Stimulated activated naive CD4-positive, alpha-beta T cell (primary cell): ENCODE data around the gene C3orf20.

Source experiments
- DNase-seq, 6 experiments: peaks; one replicate each; lab custom pipeline; 2025; lab: John Stamatoyannopoulos, UW

C3orf20 gene

DNA sequence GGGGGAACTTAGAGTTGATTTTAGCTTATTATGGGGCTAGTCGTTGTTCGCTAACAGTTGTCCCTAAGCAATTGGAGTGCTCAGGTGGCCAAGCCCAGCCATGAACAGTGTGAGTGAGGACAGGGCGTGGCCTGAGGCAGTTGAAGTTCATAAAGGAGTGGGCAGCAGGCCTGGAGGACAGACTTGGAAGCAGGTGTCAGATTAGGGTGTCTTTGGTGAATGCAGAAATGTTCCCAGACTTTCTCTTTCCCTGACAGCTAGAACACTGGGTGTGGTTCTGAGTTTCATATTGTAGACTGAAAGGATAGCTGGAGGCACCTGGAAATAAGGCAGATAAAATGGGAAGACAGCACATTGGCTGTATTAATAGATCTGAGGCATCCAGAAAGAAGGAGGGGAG is 84.0 kb downstream of the C3orf20 start:
- DNase-seq: no peak

DNA sequence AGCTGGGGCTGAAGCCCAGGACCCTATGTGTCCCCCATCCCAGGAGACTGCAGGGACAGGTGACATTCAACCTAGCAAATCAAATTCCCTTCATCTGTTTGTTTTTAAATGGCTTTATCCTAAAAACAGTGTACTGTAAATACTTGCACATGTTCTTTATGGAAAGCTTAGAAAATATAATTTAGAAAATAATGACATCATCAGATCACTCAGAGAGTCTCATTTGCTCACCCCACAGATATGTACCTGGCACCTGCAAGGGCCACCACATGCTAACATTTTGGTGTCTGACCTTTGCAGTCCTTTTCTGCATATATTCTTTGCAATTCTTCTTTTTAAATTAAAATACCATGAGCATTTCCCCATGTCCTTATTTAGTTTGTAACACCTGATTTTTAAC is 85.2 kb downstream of the C3orf20 start:
- no peak for DNase-seq

DNA sequence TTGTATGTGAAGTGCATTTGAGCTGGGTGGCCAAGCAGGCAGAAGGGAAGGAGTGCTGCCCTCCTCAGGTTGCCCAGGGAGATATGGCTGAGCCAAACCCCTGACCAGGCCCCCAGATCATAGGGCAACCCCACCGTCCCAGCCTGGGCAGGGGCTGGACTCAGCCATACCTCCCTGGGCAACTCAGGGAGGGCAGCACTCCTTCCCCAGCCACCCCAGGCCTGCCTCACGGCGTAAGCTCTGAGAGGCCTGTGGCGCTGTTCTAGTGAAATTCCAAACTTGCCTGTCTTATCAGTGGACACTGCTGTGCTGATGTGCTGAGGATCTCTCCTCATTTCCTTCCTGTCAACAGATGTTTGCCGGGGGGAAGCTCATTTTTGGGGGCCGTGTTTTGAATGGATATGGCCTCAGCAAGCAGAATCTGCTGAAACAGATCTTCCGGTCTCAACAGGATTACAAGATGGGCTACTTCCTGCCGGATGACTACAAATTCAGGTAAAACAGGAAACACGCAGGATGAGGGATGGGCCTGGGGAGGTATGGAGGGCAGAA is 86.3 kb downstream of the C3orf20 start:
- no peak for DNase-seq

DNA sequence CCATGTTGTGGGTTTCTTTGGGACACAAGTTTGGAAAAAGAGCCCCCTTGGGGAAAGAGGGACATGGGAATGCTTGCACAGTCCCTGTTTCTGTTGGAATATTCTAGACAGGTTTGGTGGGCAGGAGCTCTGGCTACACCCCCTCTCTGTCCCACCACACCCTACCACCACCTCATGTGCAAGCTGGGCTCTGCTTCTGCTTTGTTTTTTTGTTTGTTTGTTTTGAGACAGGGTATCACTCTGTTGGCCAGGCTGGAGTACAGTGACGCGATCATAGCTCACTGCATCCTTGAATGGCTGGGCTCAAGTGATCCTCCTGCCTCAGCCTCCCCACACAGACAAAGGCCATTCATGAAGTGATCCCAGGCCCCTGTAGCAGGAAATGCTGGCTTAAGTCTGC is 86.9 kb downstream of the C3orf20 start:
- no peak for DNase-seq

DNA sequence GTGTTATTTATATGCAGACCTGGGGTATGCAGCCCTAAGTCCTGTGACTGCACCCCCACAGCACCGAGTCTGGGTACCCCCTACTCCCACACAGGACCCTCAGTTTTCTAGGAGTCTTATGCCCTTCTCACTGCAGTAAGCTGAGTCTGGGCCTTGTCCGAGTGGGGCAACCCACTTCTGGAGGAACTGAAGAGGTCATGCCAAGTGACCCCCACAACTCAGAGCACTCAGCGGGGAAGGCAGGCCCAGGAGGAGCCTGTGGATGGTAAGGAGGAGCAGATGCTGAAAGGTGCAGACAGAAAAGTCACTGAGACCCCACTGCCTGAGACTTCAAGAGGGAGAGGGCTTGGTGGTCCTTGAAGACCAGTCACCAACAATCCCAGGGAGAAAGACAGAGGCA is 87.8 kb downstream of the C3orf20 start:
- DNase-seq: no peak

DNA sequence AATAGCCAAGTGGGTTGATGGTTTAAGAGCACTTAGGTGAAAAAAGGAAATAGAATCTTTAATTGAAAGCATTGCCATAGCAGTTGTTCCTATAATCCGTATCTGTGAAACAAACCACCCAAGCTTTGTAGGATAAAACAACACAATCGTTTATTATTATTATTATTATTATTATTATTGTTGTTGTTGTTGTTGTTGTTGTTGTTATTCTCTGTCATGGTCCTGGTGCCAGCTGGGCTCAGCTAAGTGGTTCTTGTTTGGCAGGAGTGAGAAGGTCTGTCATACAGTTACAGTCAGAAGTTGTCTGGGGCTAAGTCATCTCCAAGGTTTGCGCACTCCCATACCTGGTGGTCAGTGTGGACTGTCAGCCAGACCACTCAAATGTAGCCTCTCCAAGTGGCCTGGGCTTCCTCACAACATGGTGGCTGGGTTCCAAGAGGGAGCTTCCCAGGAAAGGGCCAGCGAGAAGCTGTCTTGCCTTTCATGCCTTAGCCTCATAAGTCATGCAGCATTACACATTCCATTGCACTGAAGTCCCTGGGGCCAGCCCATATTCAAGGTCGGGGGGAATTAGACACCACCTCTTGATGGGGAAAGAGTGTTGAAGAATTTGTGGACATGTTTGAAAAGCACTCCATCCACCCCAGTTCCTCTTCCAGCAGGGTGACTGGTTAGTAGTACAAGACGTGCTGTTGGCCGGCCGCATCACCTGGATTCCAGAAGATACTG is 89.6 kb downstream of the C3orf20 start:
- DNase-seq: no peak

DNA sequence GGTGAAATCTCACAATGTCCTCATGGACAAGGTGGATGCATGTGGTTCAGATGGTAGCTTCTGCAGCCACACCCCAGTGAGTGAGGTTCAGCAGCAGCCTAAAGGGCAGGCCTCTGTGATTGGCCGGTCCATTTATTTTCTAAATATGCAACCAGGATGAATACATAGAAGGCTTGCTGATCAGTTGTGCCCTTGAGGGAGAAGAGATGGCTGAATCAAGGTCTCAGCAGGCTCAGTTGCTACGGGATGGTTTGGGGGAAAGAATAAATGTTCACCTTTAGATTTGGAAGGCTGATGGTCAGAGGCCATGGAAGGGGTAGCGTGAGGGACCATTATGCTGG is 90.1 kb downstream of the C3orf20 start:
- no peak for DNase-seq

DNA sequence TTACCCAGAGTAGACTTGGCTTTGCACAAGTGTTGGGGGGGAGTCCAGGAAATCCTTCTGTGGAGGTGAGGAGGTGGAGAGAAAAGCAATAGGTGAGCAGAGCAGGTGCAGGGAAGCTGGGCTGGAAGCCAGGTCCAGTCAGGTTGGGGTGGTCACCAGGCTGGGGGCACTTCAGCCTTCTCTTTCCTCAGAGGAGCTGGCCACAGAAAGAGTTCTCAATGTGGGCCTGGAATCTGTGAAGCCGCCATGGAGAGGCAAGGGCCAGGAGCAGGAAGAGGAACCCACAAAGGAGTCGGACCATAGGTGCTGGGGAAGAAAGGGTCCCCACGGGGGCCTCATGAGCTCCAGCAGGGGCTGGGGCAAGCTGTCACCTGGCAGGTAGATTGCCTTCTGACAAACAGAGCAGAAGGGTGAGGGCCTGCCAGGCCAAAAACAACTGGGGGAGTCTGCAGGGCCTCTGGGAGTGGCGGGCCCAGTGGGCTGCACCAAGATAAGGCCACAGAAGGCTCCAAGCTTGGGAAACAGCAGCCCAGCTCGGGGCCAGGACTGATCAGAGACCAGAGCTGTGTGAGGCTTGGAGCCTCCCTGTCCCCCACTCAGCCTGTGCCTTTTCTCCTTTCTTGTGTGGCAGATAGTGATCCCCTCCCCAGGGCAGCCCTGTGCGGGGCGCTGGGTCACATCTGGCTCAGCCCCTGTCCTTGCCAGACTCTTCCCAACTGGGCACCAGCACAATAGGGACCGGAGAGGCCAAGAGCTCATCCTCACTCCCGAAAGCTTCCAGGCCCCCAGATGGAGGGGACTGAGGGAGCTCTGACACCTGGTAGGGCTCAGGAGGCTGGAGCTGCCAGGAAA is 90.9 kb downstream of the C3orf20 start:
- DNase-seq: no peak

DNA sequence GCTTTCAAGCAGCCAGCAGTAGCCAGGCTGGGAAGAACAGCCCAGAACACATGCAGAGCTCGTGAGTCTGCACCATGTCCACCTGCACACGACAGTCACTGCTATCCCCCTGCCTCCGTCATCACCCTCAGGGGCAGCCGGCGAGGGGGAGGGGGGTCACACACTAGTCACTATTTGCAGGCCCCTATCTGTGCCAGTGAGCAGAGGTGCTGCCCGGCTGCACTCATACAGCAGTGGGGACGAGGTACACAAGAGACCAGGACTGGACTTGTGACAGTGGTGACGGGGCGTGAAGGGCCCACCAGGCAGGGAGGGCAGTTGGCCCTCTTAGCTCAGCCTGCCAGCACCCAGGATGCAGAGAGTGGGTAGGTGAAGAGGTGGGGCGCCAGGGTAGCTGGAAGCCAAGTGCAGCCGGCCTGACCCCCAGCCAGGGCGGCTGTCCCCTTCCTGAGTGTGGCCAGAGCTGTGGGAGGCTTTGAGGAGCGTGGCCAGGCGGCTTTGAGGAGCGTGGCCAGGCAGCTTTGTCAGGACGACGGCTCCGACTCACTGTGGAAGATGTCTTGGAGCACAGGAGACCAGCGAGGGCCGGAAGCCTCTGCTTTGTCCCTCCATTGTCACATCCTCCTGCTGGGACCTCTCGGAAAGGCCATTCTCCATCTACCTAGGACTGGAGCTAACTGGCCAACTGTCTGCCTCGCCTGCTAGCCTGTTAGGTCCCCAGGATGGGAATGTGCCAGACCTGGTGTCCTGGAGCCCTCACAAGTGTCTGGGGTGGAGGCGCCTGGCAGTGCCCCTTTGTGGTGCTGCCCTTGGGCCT is 91.7 kb downstream of the C3orf20 start:
- DNase-seq: no peak

DNA sequence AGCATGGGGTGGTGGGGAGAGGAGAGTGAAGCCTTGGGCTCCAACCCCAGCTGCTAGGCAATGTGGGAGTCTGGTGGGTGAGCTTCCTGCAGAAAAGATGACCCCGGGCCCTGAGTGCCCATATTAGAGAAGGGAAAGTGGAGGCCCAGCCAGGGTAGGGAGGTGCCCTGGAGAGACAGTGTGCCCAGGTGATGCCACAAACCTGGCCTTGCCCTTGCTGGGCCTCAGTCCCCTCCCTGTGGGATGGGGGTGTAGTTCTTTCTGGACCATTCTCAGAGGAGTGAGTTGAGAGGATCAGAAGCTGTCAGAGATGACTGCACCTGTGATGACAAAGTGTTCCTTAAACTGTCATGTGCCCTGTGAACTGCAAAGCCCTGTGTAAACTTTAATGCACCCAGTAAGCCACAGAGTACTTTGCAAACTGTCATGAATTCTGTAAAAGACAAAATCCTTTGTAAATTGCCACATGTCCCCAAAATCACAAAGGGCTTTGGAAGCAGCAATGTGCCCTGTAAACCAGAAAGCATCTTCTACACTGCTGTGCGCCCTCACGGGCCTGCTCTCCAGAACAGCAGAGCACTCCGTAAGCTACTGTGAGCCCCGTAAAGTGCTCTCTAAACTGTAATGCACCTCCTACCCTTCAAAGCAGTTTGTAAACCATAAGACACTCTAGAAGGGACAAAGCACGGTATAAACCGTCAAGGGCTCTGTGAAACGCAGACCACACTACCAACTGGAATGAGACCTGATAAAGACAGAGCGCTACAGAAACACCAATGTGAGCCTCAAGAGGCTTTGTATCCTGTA is 92.5 kb downstream of the C3orf20 start:
- DNase-seq: no peak

DNA sequence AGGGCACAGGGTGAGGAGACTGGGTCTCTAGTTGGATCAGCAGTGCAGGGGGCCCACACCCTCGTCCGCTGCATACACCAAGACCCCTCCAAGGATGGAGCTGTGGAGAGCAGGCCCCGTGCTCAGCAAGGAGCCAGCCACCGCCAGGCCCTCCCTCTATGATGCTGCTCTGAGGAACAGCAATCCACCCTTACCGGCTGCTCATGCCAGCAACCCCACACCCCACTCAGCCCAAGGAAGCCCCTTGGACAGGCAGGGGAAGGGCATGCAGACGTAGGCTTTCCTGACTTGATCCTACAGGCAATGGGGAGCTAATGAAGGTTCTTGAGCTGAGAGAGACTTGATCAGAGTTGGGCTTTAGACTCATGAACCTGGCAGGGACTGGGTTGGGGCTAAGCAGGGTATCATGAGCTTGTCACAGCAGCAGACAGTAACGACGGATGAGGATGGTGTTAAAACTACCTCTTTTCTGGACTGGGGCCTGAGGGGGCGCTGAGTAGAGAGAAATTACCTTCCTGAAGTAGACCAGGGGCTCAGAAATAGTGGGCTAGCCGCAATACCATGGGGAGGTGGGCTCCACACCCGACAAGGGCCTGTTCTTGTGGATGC is 93.3 kb downstream of the C3orf20 start:
- DNase-seq: no peak

DNA sequence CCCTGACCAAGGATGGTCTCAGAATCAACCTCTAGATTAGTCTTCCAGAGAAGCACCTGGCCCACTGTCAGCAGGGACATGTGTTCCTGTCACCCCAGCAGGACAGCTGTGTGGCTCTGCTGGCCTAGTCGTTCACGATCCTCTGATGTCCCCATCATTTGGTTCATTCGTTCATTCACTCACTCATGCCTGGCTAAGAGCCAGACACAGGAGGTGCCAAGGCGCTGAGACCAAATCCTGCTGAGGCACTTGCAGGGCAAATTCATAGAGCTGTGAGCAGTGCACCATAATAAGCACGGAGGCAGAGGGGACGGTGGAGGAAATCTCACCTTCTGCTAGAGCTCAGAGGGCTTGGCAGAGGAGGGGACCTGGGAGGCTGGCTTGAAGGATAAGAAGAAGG is 93.9 kb downstream of the C3orf20 start:
- no peak for DNase-seq

DNA sequence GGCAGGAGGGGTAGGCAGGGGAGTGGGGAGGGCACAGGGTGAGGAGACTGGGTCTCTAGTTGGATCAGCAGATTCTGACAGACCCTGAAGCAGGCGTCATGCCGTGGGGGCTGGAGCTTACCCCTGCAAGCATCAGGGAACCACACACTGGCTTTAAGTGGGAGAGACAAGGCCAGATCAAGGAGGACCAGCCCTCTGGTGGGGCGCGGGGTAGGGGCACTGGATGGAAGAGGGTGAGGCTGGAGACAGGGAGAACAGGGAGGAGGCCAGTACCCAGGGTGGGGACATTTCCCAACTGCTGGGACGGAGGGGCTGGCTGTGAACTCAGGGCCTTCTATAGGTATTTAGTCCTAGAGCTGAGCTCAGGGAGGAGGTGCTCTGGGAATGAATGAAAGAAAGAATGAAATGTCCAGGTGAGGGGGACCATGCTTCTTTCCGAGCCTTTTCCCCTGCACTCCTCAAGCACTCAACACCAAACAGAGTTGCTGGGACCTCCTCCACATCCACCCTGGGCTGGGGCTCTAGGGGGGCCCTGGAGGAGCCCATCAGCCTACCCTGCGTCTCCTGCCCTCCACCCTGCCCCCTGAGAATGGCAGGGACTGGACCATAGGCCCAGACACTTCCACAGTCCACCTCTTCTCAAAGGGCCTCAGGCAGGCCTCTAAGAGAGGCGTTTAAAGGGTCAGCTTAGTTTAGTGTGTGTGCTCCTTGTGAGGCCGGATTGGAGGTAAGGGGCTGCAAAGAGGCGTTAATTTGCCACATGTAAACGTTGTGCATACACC is 94.8 kb downstream of the C3orf20 start:
- no peak for DNase-seq

DNA sequence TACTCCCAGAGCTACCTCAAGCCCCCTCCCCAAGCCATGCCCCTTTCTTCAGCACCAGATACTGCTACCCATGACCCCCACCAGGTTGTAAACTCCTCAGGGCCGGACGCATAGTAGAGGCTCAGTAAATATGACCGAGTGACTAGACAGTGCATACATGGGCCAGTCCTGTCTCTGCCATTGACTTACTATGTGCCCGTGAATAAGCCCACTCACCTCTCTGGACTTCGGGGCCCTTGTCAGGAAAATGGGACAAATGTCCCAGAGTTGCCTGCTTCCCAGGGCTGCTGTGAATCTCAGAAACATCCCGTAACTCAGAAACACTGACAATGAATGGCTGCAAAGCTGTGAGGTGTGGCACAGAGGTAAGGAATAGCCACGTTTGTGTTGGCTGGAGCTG is 95.7 kb downstream of the C3orf20 start:
- no peak for DNase-seq

DNA sequence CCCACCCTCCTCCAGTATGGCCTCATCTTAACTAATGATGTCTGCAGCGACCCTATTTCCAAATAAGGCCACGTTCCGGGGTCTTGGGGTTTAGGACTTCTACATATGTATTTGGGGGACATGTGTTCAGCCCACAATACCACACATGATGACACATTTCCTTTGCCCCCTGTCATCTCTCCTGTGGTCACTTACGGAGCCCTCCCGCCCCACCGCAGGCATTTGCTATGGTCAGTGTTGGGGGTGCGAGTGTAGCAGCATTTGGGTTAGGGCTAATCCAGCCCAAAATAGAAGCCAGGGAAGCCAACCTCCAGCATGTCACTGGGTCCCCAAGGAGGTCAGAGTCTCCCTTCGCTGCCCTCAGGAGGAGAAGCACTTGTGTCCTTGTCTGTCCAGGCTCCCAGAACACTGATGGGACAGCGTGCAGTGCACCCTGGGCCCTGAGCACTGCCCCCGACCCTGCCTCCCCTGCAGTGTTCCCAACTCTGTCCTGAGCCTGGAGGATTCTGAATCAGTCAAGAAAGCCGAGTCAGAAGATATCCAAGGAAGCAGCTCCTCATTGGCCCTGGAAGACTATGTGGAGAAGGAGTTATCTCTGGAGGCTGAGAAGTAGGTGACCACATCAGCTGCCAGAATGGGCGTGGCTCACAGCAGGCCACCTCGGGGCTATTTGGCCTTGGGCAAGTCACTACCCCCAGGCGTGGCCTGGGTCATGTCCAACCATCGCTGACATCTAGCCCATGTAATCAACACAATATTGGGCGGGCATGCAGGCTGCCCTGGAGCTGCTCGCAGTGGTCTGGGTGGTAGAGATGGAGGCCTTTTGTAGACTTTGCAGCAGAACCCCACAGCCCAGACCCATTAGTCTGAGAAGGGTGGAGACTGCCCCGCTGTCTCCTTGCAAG is 96.9 kb downstream of the C3orf20 start:
- no peak for DNase-seq

DNA sequence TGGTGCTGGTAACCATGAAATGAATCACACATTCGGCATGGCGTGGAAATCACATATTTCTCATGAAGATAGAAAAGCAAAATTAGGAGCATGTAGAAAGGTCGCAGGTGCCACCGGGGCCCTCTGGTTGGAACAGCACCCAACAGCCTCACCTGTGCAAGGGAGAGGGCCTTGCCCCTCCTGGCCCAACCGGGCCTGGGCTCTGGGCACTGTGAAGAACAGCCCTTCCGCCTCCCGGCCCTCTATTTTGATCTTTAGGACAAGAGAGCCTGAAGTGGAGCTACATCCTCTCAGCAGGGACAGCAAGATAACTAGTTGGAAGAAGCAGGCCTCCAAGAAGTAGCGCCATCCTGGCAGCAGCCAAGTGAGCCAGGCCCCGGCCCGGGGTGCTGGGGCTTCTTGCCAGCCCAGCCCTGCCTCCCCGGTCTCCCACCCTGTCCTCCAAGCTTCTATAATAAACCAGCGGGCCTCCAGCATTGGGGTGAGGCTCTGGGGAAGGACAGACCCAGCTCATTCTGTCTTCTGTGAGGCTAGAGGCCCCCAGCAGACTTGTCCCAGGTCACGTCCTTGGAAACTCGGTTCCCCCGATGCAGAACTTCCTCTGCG is 97.7 kb downstream of the C3orf20 start:
- DNase-seq: no peak

DNA sequence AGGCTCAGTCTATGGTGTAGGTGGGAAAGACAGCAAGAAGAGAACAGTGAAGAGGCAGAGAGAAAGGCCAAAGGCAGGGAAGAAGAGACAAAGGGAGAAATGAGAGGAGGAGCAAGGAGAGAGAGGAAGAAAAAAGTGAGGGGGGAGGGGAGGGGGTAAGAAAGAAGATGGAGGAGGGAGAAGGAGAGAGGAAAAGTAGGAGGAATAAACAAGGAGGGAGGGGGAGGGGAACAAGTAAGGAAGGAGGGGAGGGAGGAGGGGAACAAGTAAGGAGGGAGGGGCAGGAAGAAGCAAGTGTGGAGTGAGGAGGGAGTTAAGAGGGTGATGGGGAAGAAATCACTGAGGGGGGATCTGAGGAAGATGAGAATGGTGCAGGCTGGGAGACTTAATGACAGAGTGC is 98.3 kb downstream of the C3orf20 start:
- DNase-seq: no peak

DNA sequence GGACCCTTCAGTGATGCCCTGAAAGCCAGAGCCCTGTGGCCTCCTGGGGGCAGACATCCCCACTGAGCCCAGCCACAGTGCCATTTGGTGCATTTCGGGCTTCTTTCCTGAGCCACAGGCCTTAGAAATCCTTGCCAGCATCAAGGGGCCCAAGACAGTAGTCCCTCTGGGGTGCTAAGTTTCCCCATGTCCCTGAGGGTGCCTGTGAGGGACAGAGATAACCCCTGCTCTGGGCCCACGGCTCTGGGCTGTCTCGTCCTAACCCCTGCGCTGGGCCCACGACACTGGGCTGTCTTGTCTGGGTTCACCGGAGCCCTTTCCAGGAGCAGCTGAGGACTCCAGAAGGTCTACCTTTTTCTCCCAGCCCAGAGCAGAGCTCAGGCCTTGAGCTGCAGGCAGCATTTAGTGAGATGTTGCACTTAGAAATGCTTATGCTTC is 98.8 kb downstream of the C3orf20 start:
- DNase-seq: no peak

DNA sequence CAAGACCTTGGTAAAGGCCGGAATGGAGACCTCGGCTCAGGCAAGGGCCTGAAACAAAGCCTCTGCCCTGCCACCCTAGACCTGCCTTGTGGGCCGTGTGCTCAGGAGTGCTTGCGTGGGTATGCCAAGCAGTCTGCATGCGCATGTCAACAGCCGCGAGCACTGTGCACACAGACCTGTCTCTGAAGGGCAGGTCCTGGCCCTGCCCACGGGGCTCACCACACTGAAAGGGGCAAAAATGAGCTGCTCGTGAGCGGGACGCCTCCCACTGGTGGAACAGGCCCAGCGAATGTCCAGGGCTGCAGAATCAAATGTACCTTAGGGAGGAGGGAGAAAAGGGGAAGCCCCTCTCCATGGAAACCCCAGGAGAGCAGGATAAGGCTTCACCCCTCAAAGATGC is 99.5 kb downstream of the C3orf20 start:
- no peak for DNase-seq
